ENCODE data around the gene MST1.

- TF ChIP-seq CTCF (IDR thresholded peaks at IDR 0.05) (no peak), POLR2A (IDR thresholded peaks at IDR 0.05) (no peak)
Observed at GRCh38 chr3:49707113-49707480, 17.8 kb upstream of the MST1 start.
